Heart right ventricle (tissue), 16 donors: Measurements from ENCODE around the gene FBXO7. TPM values are rescaled to one million over a fixed set of nuclear protein-coding genes. Genes with fewer than 3 reads are reported as not detected.

Source experiments
- ATAC-seq, 8 donors: fragments of 200-7000 bp; cut with Tn5 transposase; one replicate each; pipeline ENCODE4 v1.9.1; 2020; ENCODE audit warnings: mild to moderate bottlenecking in 8 of 8, moderate library complexity in 8 of 8, moderate number of reproducible peaks in 1 of 8
- DNase-seq, 2 donors: peaks; one replicate each; pipeline ENCODE4 v3.0.0-alpha.2; 2020
- H3K27ac ChIP-seq, 10 donors: fragments of 200-600 bp; sonication (generic) in 2 of 10; one replicate each; pipeline versions ENCODE4 v1.5.0 to v1.8.0; 2020 to 2022; ENCODE audit warnings: mild to moderate bottlenecking in 3 of 10
- H3K27me3 ChIP-seq, 7 donors: fragments of 200-600 bp; one replicate each; pipeline ENCODE4 v1.8.0; 2021 to 2022; ENCODE audit warnings: mild to moderate bottlenecking in 2 of 7
- H3K36me3 ChIP-seq, 9 donors: fragments of 200-600 bp; sonication (generic) in 1 of 9; one replicate each; pipeline versions ENCODE4 v1.5.0 to v1.8.0; 2020 to 2022; ENCODE audit warnings: mild to moderate bottlenecking in 2 of 9
- H3K4me1 ChIP-seq, 9 donors: fragments of 200-600 bp; sonication (generic) in 1 of 9; one replicate each; pipeline versions ENCODE4 v1.5.0 to v1.8.0; 2020 to 2022; ENCODE audit warnings: mild to moderate bottlenecking in 4 of 9
- H3K4me3 ChIP-seq, 10 donors: fragments of 200-600 bp; sonication (generic) in 2 of 10; one replicate each; pipeline versions ENCODE4 v1.5.0 to v1.8.0; 2020 to 2022; ENCODE audit warnings: mild to moderate bottlenecking in 7 of 10, moderate library complexity in 2 of 10
- H3K9me3 ChIP-seq, 11 donors: fragments of 200-600 bp in 10 of 11; sonication (generic) in 2 of 11; one replicate each; pipeline versions ENCODE4 v1.5.0 to v1.8.0; 2013 to 2022; ENCODE audit warnings: mild to moderate bottlenecking in 2 of 11, control low read depth in 1 of 11, moderate library complexity in 1 of 11
- CTCF ChIP-seq, 9 donors: fragments of 200-600 bp; sonication (generic) in 2 of 9; IDR thresholded peaks; one replicate each; pipeline versions ENCODE4 v1.5.0 to v1.8.0; 2021 to 2022; ENCODE audit warnings: antibody characterized with exemption in 9 of 9, mild to moderate bottlenecking in 5 of 9, moderate library complexity in 1 of 9
- WGBS, 2 donors: extraction: QIAGEN DNeasy Blood & Tissue Kit; methylation state at CpG; one replicate each; pipeline ENCODE4 v1.1.7; 2013; ENCODE audit warnings: inconsistent platforms in 1 of 2; 5-methylcytosine and 5-hydroxymethylcytosine counted together
- intact Hi-C, 10 donors: fragments of 100-400 bp; cut with DNase I; formaldehyde crosslinking; loops; one replicate each; pipeline versions ENCODE4 v1.11.1 to v1.14.2; 2022
- polyA plus RNA-seq, 2 donors: library from polyadenylated mRNA; stranded (reverse); fragments of 200-250 nt; gene quantifications; one replicate each; pipeline ENCODE4 v1.2.3, GENCODE V29; 2013
- total RNA-seq, 10 donors: library from RNA; stranded (reverse); fragmentation: NEBNext Ultra II Directional in 3 of 10; extraction: Animal tissue kit (Norgen Biotek cat#: 25700) in 3 of 10; gene quantifications; one replicate each; pipeline versions ENCODE4 v1.2.1 to v1.2.4, GENCODE V29; 2021 to 2023
- donor health status: Arrhythmogenic right ventricular cardiomyopathy.
- donor health status: ischemic (EF 13 %, LVEDD 7.1; RV severe dilation, severe dysfunction).
- donor health status: healthy with polysubstance abuse.
- donor health status: DM: no; HTN: yes; CAD: no.
- donor health status: DM: no; HTN: no; CAD: no.
- donor health status: ischemic (EF 25% LVEDD 6.9; RV normal size, moderate dysfunction).
- donor health status: ischemic (EF 25% LVEDD 5.7; RV mildly dilated, moderate dysfunction).
- donor health status: healthy.
- donor health status: DM: yes; HTN: yes; CAD: no.
- donor health status: Ischemic cardiomyopathy.
- donor health status: ischemic (EF 35%, LVEDD 5.7; RV mildly dilated, moderate dysfunction).
- donor health status: nonischemic (EF 11% LVEDD 7.7; RV severe dilation, severe dysfunction).
- donor health status: DM: yes; HTN: yes; CAD: no.
- donor health status: PGD.
- donor health status: ischemic (EF 29% LVEDD 5.4; RV normal size, mild dysfunction).
- donor health status: nonischemic (EF 23%, LVEDD 6.1; RV moderate dilation, normal function).

The FBXO7 gene
- total and polyA plus RNA-seq, 12 donors: 21.1 to 52.2 (median 37.6) TPM

- TF ChIP-seq CTCF (IDR thresholded peaks at IDR 0.05): no peak
- Histone ChIP-seq H3K36me3 (no peaks in the 10 kb centered on the region), H3K4me1 (peaks cover 26 to 55% (median 48%) of the 10 kb centered on the region in 9 donors), H3K27me3 (no peaks in the 10 kb centered on the region), H3K9me3 (peaks cover 0 to 3% (median 0%) of the 10 kb centered on the region in 11 donors), H3K4me3 (no peak overlapping the region), H3K27ac (peak overlapping the region; percentile 36 to 84 (median 63))
- ATAC-seq: peak; percentile 33 to 79 (median 64)
- DNase-seq: peak in 1 of 2 donors; percentile 61
- intact Hi-C loops: loop anchor here in 5 of 10 donors (5.0 to 10.0 kb wide), 5 partner anchors 47 to 225 kb away; no protein-coding TSS in a partner anchor
- WGBS, 2 donors: 52 to 60% methylated on average over 10 of the region's 10 CpGs
These were observed 65.2 kb downstream of the FBXO7 start for GRCh38 chr22:32539631-32540421.

GRCh38 chr22:32541481-32541880, 66.9 kb downstream of the FBXO7 start:
- H3K9me3 ChIP-seq: peaks cover 0 to 3% (median 0%) of the 10 kb centered on the region in 11 donors
- H3K4me3 ChIP-seq: no peak overlapping the region
- 92 to 93% methylated on average over 13 of the region's 13 CpGs for WGBS, 2 donors
- DNase-seq: no peak
- peak overlapping the region in 7 of 10 donors; percentile 10 to 89 (median 83) for H3K27ac ChIP-seq
- intact Hi-C loops: loop anchor here in 1 of 10 donors (5.0 kb wide), 1 partner anchor 46 kb away; no protein-coding TSS in a partner anchor
- H3K27me3 ChIP-seq: no peaks in the 10 kb centered on the region
- H3K4me1 ChIP-seq: peaks cover 24 to 54% (median 45%) of the 10 kb centered on the region in 9 donors
- TF ChIP-seq CTCF (IDR thresholded peaks at IDR 0.05): no peak
- no peak for ATAC-seq
- H3K36me3 ChIP-seq: no peaks in the 10 kb centered on the region

- ATAC-seq: no peak
- Histone ChIP-seq H3K36me3 (no peaks in the 10 kb centered on the region), H3K27ac (peak overlapping the region in 9 of 10 donors; percentile 62 to 89 (median 79)), H3K4me1 (peaks cover 24 to 59% (median 46%) of the 10 kb centered on the region in 9 donors), H3K4me3 (no peak overlapping the region), H3K27me3 (no peaks in the 10 kb centered on the region), H3K9me3 (peaks cover 0 to 3% (median 0%) of the 10 kb centered on the region in 11 donors)
- intact Hi-C loops: loop anchor here in 1 of 10 donors (5.0 kb wide), 1 partner anchor 45 kb away; no protein-coding TSS in a partner anchor
- TF ChIP-seq CTCF (IDR thresholded peaks at IDR 0.05): no peak
- WGBS, 2 donors: 50 to 73% methylated on average over 8 of the region's 8 CpGs
- no peak for DNase-seq
These were observed 67.6 kb downstream of the FBXO7 start for GRCh38 chr22:32542066-32542676.

- TF ChIP-seq CTCF (IDR thresholded peaks at IDR 0.05): no peak
- Histone ChIP-seq H3K27me3 (no peaks in the 10 kb centered on the region), H3K4me3 (no peak overlapping the region), H3K27ac (peak overlapping the region; percentile 40 to 89 (median 79)), H3K36me3 (no peaks in the 10 kb centered on the region), H3K4me1 (peaks cover 24 to 59% (median 46%) of the 10 kb centered on the region in 9 donors), H3K9me3 (peaks cover 0 to 3% (median 0%) of the 10 kb centered on the region in 11 donors)
- DNase-seq (peak; percentile 63 to 77), ATAC-seq (peak; percentile 70 to 90 (median 82))
- WGBS, 2 donors: 42 to 43% methylated on average over 17 of the region's 17 CpGs
- intact Hi-C loops: loop anchor here in 1 of 10 donors (5.0 kb wide), 1 partner anchor 44 kb away; no protein-coding TSS in a partner anchor
These were observed 68.2 kb downstream of the FBXO7 start for GRCh38 chr22:32542677-32543357.
